Activated gamma-delta T cell treated with Interleukin-2 at 50 U/mL for 16 hours (primary cell): ENCODE data around the gene TMEM125.

ENCODE experiments used
- DNase-seq: peaks from one replicate; pipeline ENCODE4 v3.0.0-alpha.2; 2020

TMEM125 gene

GRCh38 chr1:43314233-43314632 is 44.5 kb downstream of the TMEM125 start:
- no peak for DNase-seq

GRCh38 chr1:43315481-43315880 is 45.7 kb downstream of the TMEM125 start:
- no peak for DNase-seq

- DNase-seq = no peak
These were observed 46.4 kb downstream of the TMEM125 start for GRCh38 chr1:43315963-43316737.

GRCh38 chr1:43316738-43317520 is 47.1 kb downstream of the TMEM125 start:
- DNase-seq = no peak

GRCh38 chr1:43317817-43318471 is 48.2 kb downstream of the TMEM125 start:
- no peak for DNase-seq

GRCh38 chr1:43318831-43319230 is 49.0 kb downstream of the TMEM125 start:
- DNase-seq = no peak

- no peak for DNase-seq
These were observed 49.5 kb downstream of the TMEM125 start for GRCh38 chr1:43319288-43319687.

GRCh38 chr1:43319766-43320165 is 50.0 kb downstream of the TMEM125 start:
- no peak for DNase-seq

GRCh38 chr1:43321331-43321891 is 51.6 kb downstream of the TMEM125 start:
- no peak for DNase-seq

GRCh38 chr1:43322506-43322905 is 52.7 kb downstream of the TMEM125 start:
- no peak for DNase-seq
